Stimulated activated CD8-positive, alpha-beta memory T cell treated with anti-CD3 and anti-CD28 coated beads, Interleukin-4, amount 100 ng/mL, for 1 hour (primary cell): ENCODE measurements around the gene RABAC1.
"Not testable (repeated sequence)": the region's sequence is repeated elsewhere in the genome, so short reads cannot be mapped to it uniquely, and the experiment has no call there.

Experiments
- DNase-seq, 2 donors: peaks; one replicate each; pipeline ENCODE4 v3.0.0-alpha.2; 2020; ENCODE audit warnings: low read depth in 2 of 2, low spot score in 1 of 2

RABAC1 gene

DNA sequence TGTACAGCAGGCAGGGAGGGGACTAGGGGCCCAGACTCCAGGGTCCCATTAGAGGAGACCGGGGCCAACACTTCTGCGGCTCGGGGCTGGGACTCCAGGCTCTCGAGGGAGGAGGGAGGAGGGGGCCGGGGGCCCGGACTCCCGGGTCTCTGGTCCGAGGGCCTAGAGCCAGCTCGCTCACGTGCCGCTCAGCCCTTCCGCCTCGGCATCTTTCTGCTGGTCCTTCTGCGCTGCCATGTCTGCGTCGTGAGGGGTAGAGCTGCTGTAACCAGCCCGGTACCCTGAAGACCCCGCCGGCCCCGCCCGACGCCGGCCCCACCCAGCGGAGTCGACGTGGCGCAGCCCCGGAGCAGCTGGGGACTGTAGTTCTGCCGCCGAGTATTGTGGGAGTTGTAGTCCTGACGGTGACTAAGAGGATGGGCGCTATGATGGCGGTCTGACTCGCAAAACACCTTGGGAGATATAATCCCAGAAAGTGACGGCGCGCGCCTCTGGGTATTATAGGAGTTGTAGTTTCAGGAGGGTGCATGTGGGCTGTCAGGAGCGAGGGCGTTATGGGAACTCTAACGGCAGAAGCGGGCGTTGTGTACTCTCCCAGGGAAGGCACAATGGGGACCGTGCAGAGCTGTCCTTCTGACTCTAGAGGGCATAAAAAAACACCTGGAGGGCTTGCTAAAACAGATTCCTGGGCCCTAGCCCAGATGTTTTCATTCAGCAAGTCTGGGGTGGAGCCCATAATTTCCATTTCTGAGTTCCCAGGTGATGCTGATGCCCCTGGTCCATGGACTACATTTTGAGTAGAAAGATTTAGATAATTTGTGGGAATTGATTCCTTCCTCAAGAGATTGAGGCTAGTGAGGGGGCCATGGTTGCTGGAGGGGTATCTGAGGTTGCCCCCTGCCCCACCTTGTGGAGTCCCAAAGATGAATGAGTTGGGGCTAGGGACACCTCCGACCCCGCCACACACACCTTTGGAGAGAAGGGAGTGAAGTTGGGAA lies at the start of gene RABAC1:
Gene RABAC1 (minus strand): TSS at position 266 of the 998 bp plus-strand sequence. CDS start 29 bp downstream, at position 237.
- peak; percentile 52 to 77 for DNase-seq

- no peak for DNase-seq
Observed at GRCh38 chr19:42006569-42006968, 47.4 kb upstream of the RABAC1 start.

GRCh38 chr19:42005504-42005903 lies 46.4 kb upstream of the RABAC1 start:
- no peak for DNase-seq

- DNase-seq = no peak
Observed at GRCh38 chr19:42003506-42004294, 44.6 kb upstream of the RABAC1 start.

- DNase-seq = no peak
Observed at GRCh38 chr19:41999878-42000208, 40.7 kb upstream of the RABAC1 start.

GRCh38 chr19:41999071-41999877 lies 40.2 kb upstream of the RABAC1 start:
- no peak for DNase-seq

- DNase-seq = no peak
Observed at GRCh38 chr19:41998246-41999020, 39.3 kb upstream of the RABAC1 start.

GRCh38 chr19:41997851-41998229 lies 38.7 kb upstream of the RABAC1 start:
- no peak for DNase-seq

DNA sequence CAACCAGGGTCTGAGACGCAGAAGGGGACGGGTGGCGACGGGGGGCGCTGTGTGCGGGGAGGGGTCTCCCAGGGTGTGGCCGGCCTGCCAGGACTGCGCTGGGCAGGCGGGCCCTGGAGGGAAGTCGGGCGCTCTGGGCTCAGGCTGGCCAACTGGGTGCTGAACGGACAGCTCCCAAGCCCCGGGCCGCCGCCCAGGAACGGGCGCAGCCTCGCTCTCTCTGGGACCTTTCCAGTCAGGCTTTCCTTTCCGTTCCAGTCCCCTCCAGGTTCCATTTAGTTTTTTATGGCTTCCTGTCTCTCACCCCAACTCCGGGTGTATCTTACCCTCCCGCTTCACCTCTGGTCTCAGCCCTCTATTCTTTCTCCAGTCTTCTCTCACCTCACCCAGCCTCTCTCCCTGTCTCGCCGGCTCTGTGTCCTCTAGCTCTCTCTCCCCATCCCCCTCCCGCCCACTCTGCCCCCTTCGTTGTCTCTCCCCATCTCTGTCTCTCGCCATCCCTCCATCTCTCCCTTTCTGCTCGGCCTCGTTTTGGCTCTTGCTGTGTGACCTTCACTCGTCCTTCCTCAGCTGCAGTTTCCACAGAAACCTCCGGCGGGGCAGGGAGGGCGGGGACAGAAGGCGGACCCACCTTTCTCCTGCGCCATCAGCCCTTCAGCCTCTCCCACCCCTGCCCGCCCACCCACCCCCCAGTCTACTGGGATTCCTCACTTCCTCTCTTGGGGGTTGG lies 38.2 kb upstream of the RABAC1 start:
- DNase-seq = no peak

GRCh38 chr19:41995959-41996797 lies 37.1 kb upstream of the RABAC1 start:
- no peak for DNase-seq

- DNase-seq = no peak
Observed at GRCh38 chr19:41994994-41995958, 36.2 kb upstream of the RABAC1 start.

DNA sequence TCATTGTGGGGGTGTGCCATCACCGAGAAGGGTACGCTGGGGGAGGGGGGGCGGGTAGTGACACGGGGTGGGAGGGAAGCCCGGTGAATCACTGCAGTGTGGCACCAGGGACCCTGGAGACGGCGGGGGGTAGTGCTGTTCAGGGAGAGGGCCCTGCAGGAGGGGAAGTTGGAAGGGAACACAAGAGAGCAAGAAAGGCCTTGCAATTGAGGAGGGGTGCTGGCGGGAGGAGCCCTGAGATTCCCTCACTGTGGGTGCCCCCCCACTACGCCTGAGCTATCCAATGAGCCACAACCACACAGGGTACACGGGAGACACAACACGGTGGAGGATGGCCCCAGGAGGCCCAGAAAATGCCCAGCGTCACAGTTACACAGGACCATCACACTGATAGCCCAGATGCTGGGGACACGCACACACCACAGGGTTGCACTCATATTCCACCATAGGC lies 35.4 kb upstream of the RABAC1 start:
- DNase-seq = no peak

DNA sequence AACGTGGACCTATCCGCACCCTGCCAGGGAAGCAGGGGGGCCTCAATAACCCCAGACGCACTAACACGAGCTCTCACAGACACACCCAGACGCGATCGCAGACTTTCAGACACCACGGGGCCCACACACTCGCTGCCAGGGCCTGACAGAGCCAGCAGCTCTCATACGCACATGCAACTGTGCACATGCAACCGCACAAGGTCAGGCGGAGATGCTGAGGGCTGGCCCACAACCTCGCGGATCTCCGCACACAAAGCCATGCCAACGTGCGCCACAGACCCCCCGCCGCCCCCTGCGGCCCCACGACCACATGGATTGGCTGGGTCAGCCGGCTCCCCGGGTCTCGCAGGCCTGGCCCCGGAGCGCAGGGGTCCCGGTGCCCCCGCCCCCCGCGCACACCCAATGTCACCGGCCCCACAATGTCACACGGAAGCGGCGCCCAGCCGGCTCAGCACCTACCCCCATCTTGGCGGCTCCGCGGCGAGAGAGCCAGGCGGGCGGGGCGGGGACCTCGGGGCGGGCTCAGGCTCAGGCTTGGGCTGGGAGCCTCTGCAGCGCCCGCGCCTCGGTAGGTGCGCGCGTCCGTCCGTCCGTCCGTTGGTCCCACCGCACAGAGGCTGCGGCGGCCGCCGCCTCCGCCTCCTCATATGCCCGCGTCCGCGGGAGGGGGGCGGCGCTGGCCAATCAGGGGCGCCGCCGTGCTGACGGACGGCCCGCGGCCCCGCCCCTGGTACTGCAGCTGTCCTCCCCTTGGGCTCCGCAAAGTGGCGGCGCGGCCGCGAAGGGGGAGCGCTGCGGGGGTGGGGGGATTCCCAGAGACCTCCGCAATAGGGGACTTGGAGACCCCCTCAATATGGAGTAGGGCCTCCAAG lies 34.7 kb upstream of the RABAC1 start, which contains the start of gene ATP1A3:
Gene ATP1A3 (minus strand): TSS at position 619 of the 872 bp plus-strand sequence. CDS start 154 bp downstream, at position 465.
- DNase-seq = peak; percentile 15 to 33

DNA sequence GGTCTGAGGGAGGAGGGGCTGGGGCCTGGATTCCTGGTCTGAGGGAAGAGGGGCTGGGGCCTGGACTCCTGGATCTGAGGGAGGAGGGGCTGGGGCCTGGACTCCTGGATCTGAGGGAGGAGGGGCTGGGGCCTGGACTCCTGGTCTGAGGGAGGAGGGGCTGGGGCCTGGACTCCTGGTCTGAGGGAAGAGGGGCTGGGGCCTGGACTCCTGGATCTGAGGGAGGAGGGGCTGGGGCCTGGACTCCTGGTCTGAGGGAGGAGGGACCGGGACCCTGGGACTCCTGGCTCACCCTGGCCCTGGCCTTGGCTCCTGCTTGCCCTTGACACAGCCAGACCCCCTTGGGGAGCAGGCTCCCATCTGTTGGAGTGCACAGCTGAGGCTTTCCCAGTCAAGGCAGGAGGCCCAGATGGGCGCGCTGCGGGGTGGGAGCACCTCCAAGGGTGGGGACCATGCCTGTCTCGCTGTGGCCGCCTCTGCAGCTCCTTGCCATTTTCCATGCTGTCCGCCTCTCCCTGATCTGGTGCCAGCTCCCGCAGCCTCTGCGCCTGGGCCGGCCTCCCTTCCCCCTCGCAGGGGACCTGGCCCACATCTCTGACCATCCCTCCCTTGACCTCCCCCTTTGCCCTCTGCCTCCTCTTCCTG lies 32.9 kb upstream of the RABAC1 start:
- not testable (repeated sequence) for DNase-seq

DNA sequence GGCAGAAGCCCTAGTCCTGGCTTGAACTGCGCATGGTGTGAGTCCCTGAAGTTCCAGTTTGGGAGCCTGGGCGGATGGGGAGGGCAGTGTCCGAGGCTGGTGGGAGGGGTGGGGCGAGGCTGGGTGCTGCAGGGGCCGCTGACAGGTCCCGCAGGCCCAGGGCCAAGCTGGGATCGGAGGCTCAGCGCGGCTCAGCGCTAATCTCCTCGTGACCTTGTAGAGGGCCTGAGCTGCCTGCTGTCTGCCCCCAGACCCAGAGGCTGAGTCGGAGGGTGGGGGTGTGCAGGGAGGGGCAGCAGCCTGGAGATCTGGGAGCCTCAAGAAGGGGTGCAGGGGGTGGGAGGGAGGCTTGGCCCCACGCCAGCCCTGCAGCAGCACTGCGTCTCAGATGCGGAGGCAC lies 31.9 kb upstream of the RABAC1 start:
- no peak for DNase-seq

DNA sequence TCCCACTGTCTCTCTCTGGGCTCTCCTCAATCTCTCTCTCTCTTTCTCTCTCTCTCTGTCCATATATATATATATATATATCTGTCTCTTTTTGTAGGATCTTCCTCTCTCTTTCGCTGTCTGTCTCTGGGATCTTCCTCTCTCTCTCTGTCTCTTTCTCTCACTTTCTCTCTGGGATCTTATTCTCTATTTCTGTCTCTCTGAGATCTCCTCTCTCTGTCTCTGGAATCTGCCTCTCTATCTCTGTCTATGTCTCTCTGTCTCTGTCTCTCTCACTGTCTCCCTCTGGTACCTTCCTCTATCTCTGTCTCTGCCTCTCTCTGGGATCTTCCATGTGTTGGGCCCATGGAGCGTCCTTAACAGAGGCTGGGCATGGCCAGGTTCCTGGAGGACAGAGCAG lies 31.5 kb upstream of the RABAC1 start:
- no peak for DNase-seq
